Measurements from ENCODE around the gene RPUSD3. TPM values are rescaled to one million over a fixed set of nuclear protein-coding genes. Genes with fewer than 3 reads are reported as not detected.
"Not testable (repeated sequence)": the region's sequence is repeated elsewhere in the genome, so short reads cannot be mapped to it uniquely, and the experiment has no call there.

The RPUSD3 gene
- total RNA-seq, 1 experiment from 2014 or later = 34.0 TPM

DNA sequence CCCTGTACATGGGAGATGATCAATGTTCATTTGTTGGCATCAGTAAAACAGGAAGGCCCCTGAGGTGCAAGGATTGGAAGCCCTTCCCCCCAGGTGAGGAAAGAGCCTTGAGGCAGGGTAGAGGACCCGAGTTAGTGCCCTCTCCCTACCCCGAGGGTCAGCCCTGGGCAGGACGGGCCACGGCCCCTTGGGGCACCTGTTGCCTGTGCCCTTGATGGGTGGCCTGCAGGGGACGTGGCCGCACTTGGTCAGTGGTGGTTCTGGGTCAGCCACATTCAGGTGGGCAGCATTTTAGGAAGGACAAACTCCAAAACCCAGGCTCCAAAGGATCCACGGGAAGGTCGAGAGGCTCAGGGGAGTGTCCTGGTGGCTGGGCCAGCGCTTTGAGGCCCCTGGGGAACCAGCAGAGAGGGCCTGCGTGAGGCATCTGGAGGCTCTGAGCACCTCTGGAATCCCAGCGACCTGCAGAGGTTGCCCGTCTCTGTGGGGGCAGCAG, 15.8 kb upstream of the RPUSD3 start:
- no peak overlapping the region for H3K4me3 ChIP-seq

GRCh38 chr3:9855594-9855993, 11.8 kb upstream of the RPUSD3 start:
- Histone ChIP-seq H3K9me3 (replicated peaks) (no peaks in the 10 kb centered on the region), H3K27ac (no peak overlapping the region), H3K4me1 (peaks cover 11% of the 10 kb centered on the region; the same call in 1 of the 2 replicates), H3K27me3 (no peaks in the 10 kb centered on the region), H3K36me3 (no peaks in the 10 kb centered on the region), H3K4me3 (no peak overlapping the region)
- DNase-seq = no peak

More for the DNA sequence above, 15.8 kb upstream of the RPUSD3 start:
- no peaks in the 10 kb centered on the region for H3K27me3 ChIP-seq
- no peaks in the 10 kb centered on the region for H3K36me3 ChIP-seq
- H3K4me1 ChIP-seq = peaks cover 6% of the 10 kb centered on the region; the same call in 1 of the 2 replicates
- H3K9me3 ChIP-seq (replicated peaks) = no peaks in the 10 kb centered on the region
- no peak for DNase-seq
- H3K27ac ChIP-seq = no peak overlapping the region

DNA sequence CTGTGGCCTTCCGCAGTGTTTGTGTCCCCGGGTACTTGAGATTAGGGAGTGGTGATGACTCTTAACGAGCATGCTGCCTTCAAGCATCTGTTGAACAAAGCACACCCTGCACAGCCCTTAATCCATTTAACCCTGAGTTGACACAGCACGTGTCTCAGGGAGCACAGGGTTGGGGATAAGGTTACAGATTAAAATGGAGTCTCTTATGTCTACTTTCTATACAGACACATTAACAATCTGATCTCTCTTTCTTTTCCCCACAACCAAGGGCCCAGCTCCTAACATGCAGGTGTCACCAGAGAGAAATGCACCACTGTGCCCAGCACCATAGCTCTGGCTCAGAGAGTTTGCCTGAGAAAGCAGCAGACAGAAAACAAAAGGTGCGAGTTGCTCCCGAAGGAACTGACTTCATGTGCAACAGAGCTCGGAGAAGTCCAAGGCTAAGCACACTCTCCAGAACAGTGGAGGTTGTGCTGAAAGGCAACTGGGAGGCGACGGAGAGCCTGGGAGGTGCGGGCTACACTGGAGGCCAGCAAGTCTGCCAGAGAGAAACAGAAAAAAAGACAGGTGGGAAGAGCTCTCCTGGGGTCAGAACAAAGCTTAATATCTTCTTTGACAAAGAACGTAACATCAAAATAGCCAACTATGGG, 10.6 kb upstream of the RPUSD3 start:
- H3K36me3 ChIP-seq; H3K9me3 ChIP-seq (replicated peaks); H3K27me3 ChIP-seq; H3K4me3 ChIP-seq; H3K27ac ChIP-seq: not testable (repeated sequence)
- peaks cover 11% of the 10 kb centered on the region; the same call in 1 of the 2 replicates for H3K4me1 ChIP-seq
- peak; percentile 27 to 50 for DNase-seq

DNA sequence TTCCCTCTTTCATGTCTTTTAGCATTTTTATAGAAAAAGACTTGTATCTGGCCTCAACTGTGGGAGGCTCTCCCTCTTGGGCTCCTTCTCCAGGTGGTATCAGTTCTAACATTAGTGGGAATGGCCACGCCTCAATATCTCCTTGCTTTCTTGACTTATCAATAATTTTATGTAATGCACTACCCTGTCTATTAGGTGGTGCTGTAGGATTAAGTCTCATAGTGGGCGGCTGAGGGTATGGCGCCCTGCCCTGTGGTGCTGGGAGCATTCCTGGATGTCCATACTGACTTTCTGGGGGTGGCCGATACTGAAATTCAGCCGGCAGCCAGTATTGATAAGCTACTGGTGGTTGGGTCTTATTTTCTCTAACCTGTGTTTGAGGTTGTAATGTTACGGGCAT, 8.7 kb upstream of the RPUSD3 start:
- Histone ChIP-seq H3K27me3 (no peaks in the 10 kb centered on the region), H3K36me3 (no peaks in the 10 kb centered on the region), H3K9me3 (replicated peaks) (no peaks in the 10 kb centered on the region), H3K4me1 (peaks cover 11% of the 10 kb centered on the region; the same call in 1 of the 2 replicates), H3K27ac (no peak overlapping the region), H3K4me3 (no peak overlapping the region)
- DNase-seq = no peak

GRCh38 chr3:9851926-9852325, 8.1 kb upstream of the RPUSD3 start:
- peaks cover 11% of the 10 kb centered on the region; the same call in 1 of the 2 replicates for H3K4me1 ChIP-seq
- H3K27me3 ChIP-seq; DNase-seq; H3K9me3 ChIP-seq (replicated peaks); H3K27ac ChIP-seq; H3K36me3 ChIP-seq; H3K4me3 ChIP-seq: not testable (repeated sequence)

DNA sequence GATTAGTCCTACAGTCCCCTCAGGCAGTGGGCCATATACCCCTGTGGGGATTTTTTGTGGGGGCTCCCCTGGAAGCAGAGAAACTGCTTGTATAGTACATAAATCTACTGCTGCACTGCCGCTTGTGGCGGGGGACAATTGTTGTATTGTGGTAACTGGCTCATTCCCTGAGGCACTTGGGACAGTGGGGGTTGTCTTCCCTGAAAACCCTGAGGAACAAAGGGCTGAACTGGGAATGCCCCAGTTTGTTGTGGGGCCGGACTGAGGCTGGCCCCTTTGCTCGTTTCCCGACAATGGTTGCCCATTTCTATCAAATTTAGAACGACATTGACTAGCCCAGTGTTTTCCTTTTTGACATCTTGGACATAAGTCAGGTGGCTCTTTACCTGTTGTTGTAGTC, 7.6 kb upstream of the RPUSD3 start:
- H3K36me3 ChIP-seq; DNase-seq; H3K9me3 ChIP-seq (replicated peaks); H3K4me3 ChIP-seq; H3K27ac ChIP-seq; H3K27me3 ChIP-seq: not testable (repeated sequence)
- peaks cover 11% of the 10 kb centered on the region; the same call in 1 of the 2 replicates for H3K4me1 ChIP-seq

DNA sequence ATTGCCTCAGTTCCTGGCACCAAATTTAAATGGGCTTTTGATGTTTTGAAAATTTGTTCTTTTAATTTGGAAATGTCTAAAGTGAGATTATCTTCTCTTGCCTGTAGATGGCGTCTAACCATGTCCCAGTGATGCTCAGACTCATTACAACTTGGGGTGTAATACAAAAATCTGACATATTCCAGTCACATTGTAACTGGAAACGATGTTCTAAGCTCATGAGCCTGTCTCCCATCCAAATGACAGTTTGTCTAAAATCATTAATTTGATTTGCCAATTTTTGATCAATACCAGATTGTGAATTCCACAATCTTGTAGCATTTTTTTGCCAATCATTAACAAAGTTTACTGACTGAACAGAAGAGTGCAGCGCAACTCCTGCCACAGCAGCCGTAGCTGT, 5.1 kb upstream of the RPUSD3 start:
- H3K9me3 ChIP-seq (replicated peaks); H3K27me3 ChIP-seq; H3K36me3 ChIP-seq; H3K4me1 ChIP-seq; H3K27ac ChIP-seq; H3K4me3 ChIP-seq: not testable (repeated sequence)
- peak in 1 of 2 experiments; percentile 48 for DNase-seq

DNA sequence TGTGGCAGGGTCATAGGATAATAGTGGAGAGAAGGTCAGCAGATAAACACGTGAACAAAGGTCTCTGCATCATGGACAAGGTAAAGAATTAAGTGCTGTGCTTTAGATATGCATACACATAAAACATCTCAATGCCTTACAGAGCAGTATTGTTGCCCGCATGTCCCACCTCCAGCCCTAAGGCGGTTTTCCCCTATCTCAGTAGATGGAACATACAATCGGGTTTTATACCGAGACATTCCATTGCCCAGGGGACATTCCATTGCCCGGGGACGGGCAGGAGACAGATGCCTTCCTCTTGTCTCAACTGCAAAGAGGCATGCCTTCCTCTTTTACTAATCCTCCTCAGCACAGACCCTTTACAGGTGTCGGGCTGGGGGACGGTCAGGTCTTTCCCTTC, 4.1 kb upstream of the RPUSD3 start:
- H3K4me3 ChIP-seq; H3K36me3 ChIP-seq; H3K27me3 ChIP-seq; H3K9me3 ChIP-seq (replicated peaks); DNase-seq; H3K27ac ChIP-seq; H3K4me1 ChIP-seq: not testable (repeated sequence)

DNA sequence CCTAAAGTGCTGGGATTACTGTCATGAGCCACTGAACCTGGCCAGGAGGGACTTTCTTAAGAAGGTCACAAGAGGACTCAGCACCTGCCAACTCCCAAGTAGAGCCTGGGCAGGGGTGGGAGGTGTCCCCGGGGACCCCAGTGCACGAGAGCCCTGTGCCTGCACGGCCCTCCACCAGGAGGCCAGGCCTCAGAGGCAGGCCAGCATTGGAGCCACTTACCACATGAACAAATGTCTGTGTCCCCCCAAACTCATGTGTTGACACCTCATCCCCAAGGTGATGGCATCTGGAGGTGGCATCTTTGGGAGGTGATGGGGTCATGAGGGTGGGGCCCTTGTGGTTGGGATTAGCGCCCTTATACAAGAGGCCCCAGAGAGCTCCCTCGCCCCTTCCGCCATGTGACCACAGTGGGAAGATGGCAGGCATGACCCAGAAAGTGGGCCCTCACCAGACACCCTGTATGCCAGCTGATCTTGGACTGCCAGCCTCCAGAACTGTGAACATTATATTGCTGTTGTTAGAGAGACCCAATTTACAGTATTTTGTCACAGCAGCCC, 3.2 kb upstream of the RPUSD3 start:
- Histone ChIP-seq H3K4me3 (no peak overlapping the region), H3K27me3 (no peaks in the 10 kb centered on the region), H3K27ac (no peak overlapping the region), H3K9me3 (replicated peaks) (no peaks in the 10 kb centered on the region), H3K4me1 (peaks cover 3% of the 10 kb centered on the region; the same call in 1 of the 2 replicates), H3K36me3 (no peaks in the 10 kb centered on the region)
- no peak for DNase-seq

DNA sequence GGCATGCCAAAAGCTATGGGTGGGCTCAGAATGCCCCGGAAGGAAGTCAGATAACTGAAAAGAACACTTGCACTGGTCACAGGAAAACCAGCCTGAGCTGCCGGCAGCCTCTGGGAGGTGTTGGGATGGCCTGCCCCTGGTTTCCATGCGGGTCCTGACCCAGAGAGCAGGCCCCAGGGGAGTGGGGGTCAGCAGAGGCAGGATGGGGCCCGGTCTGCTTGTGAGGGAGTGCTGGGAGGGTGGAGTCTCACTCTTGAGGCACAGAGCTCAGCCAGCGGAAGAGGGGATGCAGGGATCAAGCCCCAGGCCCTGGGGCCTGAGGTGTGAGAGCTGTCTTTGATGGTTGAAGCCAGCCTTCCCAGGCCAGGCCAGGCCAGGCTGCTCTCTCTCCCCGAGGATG, 2.4 kb upstream of the RPUSD3 start:
- H3K27me3 ChIP-seq = no peaks in the 10 kb centered on the region
- H3K4me1 ChIP-seq = peaks cover 3% of the 10 kb centered on the region; the same call in 1 of the 2 replicates
- H3K4me3 ChIP-seq = no peak overlapping the region
- no peaks in the 10 kb centered on the region for H3K9me3 ChIP-seq (replicated peaks)
- no peak overlapping the region for H3K27ac ChIP-seq
- DNase-seq = no peak
- peaks cover 6% of the 10 kb centered on the region; the same call in 1 of the 2 replicates for H3K36me3 ChIP-seq

- Histone ChIP-seq H3K36me3 (peaks cover 11% of the 10 kb centered on the region; the same call in 1 of the 2 replicates), H3K4me3 (no peak overlapping the region), H3K27ac (no peak overlapping the region), H3K4me1 (0 out of 2 replicates have a peak, but pooled peaks cover 3% of the 10 kb centered on the region), H3K9me3 (replicated peaks) (no peaks in the 10 kb centered on the region), H3K27me3 (no peaks in the 10 kb centered on the region)
- no peak for DNase-seq
Measured at GRCh38 chr3:9841015-9841414, 2.8 kb downstream of the RPUSD3 start.

DNA sequence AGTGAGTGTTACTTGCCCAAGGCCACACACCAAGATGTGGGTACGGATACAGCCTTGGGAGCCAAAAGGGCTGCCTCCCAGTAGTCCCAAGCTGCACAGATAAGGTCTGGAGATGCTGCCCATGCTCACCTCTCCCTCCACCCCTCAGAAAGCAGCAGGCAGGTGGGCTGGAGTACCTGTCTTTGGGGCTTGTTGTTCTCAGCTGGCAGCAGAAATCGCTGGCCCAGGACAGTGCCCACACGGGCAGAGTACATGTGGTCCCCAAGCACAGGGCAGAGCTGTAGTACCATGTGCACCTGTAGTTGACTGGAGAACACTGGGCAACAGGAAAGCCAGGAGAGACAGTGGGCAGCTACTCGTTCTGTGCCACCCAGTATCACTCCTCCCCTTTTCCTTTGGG, 5.0 kb downstream of the RPUSD3 start:
- Histone ChIP-seq H3K27ac (no peak overlapping the region), H3K4me1 (no peaks in the 10 kb centered on the region), H3K4me3 (no peak overlapping the region), H3K36me3 (peaks cover 14% of the 10 kb centered on the region; the same call in 1 of the 2 replicates), H3K27me3 (no peaks in the 10 kb centered on the region), H3K9me3 (replicated peaks) (no peaks in the 10 kb centered on the region)
- no peak for DNase-seq

DNA sequence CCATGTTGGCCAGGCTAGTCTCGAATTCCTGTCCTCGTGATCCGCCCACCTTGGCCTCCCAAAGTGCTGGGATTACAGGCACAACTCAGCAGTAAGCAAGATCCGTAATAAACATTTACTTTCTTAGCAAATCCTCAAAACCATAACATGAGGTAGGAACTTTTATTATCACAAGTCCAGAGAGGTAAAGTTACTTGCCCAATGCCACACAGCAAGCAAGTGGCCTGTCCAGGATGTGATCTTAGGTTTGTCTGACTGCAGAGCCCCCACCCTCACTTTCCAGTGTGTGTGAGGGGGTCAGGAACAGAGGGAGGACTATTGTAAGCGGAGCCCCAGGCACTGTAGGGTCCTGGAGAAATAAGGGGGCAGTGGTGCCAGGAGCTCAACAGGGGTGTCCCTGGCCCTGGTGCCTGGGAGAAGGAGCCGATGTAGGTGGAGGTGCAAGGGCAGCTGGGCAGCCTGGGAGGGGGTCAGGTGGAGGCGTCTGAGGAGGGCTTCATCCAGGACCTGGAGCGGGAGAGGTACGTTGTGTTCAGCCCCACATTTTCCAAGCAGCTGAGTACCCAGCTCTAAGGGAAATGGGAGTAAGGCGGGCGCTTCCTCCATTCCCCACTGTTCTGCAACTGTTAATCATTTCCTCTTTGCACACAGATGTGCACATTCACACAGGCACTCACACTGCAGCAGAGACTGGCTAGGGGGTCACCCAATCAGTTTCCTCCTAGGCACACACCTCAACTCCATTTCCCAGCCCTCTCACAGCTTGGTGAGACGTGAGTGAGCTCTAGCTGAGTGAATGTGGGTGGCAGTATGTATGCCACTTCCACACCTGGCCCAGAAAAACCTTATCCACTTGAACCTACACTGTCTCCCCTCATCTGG, 5.9 kb downstream of the RPUSD3 start:
- no peaks in the 10 kb centered on the region for H3K4me1 ChIP-seq
- no peaks in the 10 kb centered on the region for H3K27me3 ChIP-seq
- H3K9me3 ChIP-seq (replicated peaks) = no peaks in the 10 kb centered on the region
- no peak overlapping the region for H3K4me3 ChIP-seq
- DNase-seq = no peak
- no peak overlapping the region for H3K27ac ChIP-seq
- peaks cover 17% of the 10 kb centered on the region; the same call in 1 of the 2 replicates for H3K36me3 ChIP-seq

DNA sequence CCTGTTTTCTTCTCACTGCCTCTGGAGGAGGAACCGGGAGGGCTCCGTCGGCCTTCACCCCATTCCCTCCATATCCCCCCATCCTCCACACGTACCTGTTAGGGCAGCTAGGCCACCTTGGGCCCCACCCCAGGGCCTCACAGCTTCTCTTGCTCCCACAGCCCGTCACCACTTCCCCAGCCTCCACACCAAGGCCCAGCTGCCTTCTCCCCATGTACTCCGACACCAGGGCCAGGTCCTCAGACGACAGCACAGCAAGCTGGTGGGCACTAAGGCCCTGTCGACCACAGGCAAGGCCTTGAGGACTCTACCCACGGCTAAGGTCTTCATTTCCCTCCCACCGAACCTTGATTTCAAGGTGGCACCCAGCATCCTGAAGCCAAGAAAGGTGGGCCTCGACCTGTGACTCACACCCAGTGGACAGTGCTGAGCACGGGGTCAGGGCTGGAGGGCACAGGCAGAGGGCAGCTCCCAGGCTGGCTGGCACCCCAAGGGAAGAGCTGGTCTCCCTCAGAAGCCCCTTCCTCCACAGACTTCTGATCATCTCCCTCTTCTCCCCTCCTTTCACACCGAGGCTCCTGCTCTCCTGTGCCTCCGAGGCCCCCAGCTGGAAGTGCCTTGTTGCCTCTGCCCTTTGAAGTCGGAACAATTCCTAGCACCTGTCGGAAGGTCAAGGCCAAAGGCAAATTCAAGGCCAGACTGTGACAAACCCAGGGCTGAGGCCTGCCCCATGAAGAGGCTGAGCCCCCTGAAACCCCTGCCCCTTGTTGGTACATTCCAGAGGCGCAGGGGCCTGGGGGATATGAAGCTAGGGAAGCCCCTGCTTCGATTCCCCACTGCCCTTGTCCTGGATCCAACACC, 9.1 kb downstream of the RPUSD3 start:
- H3K9me3 ChIP-seq (replicated peaks) = no peaks in the 10 kb centered on the region
- peaks cover 10% of the 10 kb centered on the region; the same call in 1 of the 2 replicates for H3K36me3 ChIP-seq

More for the DNA sequence above, 9.1 kb downstream of the RPUSD3 start:
- no peaks in the 10 kb centered on the region for H3K27me3 ChIP-seq
- H3K4me1 ChIP-seq = no peaks in the 10 kb centered on the region
- H3K27ac ChIP-seq = no peak overlapping the region
- no peak for DNase-seq
- H3K4me3 ChIP-seq = no peak overlapping the region
